Smooth muscle cell (in vitro differentiated cells): ENCODE data around the gene CAD. TPM values are rescaled to one million over a fixed set of nuclear protein-coding genes. Genes with fewer than 3 reads are reported as not detected.
A peak's percentile ranks its signal among the peaks of the same experiment; 100 is the strongest.

Experiments
- DNase-seq: peaks from one replicate; lab custom pipeline; 2025; ENCODE audit not compliant: unreplicated experiment; lab: John Stamatoyannopoulos, UW
- H2AFZ ChIP-seq: fragments of 200-600 bp; sonication (generic); 2 replicates; pipeline ENCODE4 v1.6.0; 2016; ENCODE audit warnings: antibody characterized with exemption, low read depth, mild to moderate bottlenecking
- H3F3A ChIP-seq: fragments of 200-600 bp; sonication (generic); 2 replicates; pipeline ENCODE4 v1.6.0; 2017; ENCODE audit warnings: antibody characterized with exemption, low read depth
- H3K27ac ChIP-seq: fragments of 200-600 bp; sonication (generic); 2 replicates; pipeline ENCODE4 v1.5.1; 2016; ENCODE audit warnings: low read depth, mild to moderate bottlenecking
- H3K27me3 ChIP-seq: fragments of 200-600 bp; sonication (generic); 2 replicates; pipeline ENCODE4 v1.6.1; 2016; ENCODE audit warnings: low read depth, mild to moderate bottlenecking
- H3K36me3 ChIP-seq: fragments of 200-600 bp; sonication (generic); 2 replicates; pipeline ENCODE4 v1.5.1; 2016; ENCODE audit warnings: low read depth
- H3K4me1 ChIP-seq: fragments of 200-600 bp; sonication (generic); 2 replicates; pipeline ENCODE4 v1.5.1; 2016; ENCODE audit warnings: low read depth
- H3K4me2 ChIP-seq: fragments of 200-600 bp; sonication (generic); 2 replicates; pipeline ENCODE4 v1.6.0; 2016; ENCODE audit warnings: mild to moderate bottlenecking
- H3K4me3 ChIP-seq: fragments of 200-600 bp; sonication (generic); 2 replicates; pipeline ENCODE4 v1.5.1; 2016; ENCODE audit warnings: mild to moderate bottlenecking
- H3K79me2 ChIP-seq: fragments of 200-600 bp; sonication (generic); 2 replicates; pipeline ENCODE4 v1.6.0; 2016; ENCODE audit warnings: low read depth, mild to moderate bottlenecking
- H3K9ac ChIP-seq: fragments of 200-600 bp; sonication (generic); 2 replicates; pipeline ENCODE4 v1.6.0; 2016; ENCODE audit warnings: low read depth
- H3K9me3 ChIP-seq: fragments of 200-600 bp; sonication (generic); replicated peaks from 2 replicates; pipeline ENCODE4 v1.5.1; 2016; ENCODE audit warnings: low read depth
- H4K20me1 ChIP-seq: fragments of 200-600 bp; sonication (generic); 2 replicates; pipeline ENCODE4 v1.6.0; 2016; ENCODE audit warnings: low read depth
- CTCF ChIP-seq: fragments of 200-600 bp; sonication (generic); IDR thresholded peaks from 2 replicates; pipeline ENCODE4 v1.5.1; 2017; ENCODE audit warnings: borderline replicate concordance, mild to moderate bottlenecking, antibody characterized with exemption; ENCODE audit not compliant: insufficient read depth, poor library complexity, severe bottlenecking
- WGBS: methylation state at CpG from one replicate; pipeline ENCODE4 v1.1.7; 2016; ENCODE audit warnings: low lambda C conversion rate; 5-methylcytosine and 5-hydroxymethylcytosine counted together
- polyA plus RNA-seq: library from polyadenylated mRNA; unstranded; fragments of >200 nt; fragmentation: Nextera tagmentation; extraction: Ambion mirVana; gene quantifications from 2 replicates; pipeline ENCODE4 v1.2.1, GENCODE V29; 2016
- total RNA-seq: library from RNA; depleted of rRNA; stranded (reverse); fragments of >200 nt; gene quantifications from 2 replicates; pipeline ENCODE4 v1.2.3, GENCODE V29; 2014

Gene CAD
- total and polyA plus RNA-seq, 2 experiments from 2014 or later: 20.3 to 34.3 TPM

- no peaks in the 10 kb centered on the region for H3F3A ChIP-seq
These were observed 60.8 kb downstream of the CAD start for GRCh38 chr2:27278010-27278409.

DNA sequence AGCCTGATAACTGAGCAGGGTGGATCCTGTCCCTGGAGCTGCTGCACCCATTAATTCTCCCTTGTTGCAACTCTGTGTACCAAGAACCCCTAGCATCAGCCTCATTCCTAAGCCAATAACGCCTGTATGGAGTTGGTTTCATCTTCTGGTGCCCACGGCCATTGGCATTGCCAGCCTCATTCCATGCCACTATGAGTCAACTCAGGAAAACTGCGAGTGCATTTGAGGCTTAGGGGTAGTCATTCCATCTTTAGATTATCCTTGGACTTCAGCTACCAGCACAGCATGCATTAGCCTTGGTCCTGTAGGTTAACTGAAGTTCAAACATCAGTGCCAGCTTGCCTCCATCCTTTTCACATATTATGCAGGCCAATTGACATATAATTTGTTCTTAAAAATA lies 63.7 kb downstream of the CAD start:
- Histone ChIP-seq H3K27me3 (peaks cover 11% of the 10 kb centered on the region), H2AFZ (no peak overlapping the region), H3K4me3 (no peak overlapping the region), H3K79me2 (no peaks in the 10 kb centered on the region), H3K27ac (no peak overlapping the region), H3K4me1 (peaks cover 9% of the 10 kb centered on the region), H3K9me3 (no peaks in the 10 kb centered on the region), H3K36me3 (no peaks in the 10 kb centered on the region), H3K4me2 (no peak overlapping the region), H4K20me1 (no peaks in the 10 kb centered on the region), H3F3A (no peaks in the 10 kb centered on the region), H3K9ac (no peak overlapping the region)
- 79% methylated on average over 3 of the region's 3 CpGs for WGBS
- DNase-seq: no peak
- TF ChIP-seq CTCF: no peak

More at GRCh38 chr2:27278010-27278409, 60.8 kb downstream of the CAD start:
- TF ChIP-seq CTCF: no peak
- WGBS: 85% methylated on average over 1 of the region's 1 CpG
- Histone ChIP-seq H3K4me3 (no peak overlapping the region), H4K20me1 (no peaks in the 10 kb centered on the region), H3K36me3 (no peaks in the 10 kb centered on the region), H3K27ac (no peak overlapping the region), H3K4me2 (no peak overlapping the region), H3K4me1 (peaks cover 9% of the 10 kb centered on the region), H3K79me2 (no peaks in the 10 kb centered on the region), H3K27me3 (peaks cover 15% of the 10 kb centered on the region), H2AFZ (no peak overlapping the region), H3K9me3 (no peaks in the 10 kb centered on the region), H3K9ac (no peak overlapping the region)
- DNase-seq: no peak

GRCh38 chr2:27281442-27281841 lies 64.3 kb downstream of the CAD start:
- H3K4me2 ChIP-seq: no peak overlapping the region
- 92% methylated on average over 3 of the region's 3 CpGs for WGBS
- H3K4me3 ChIP-seq: no peak overlapping the region
- H4K20me1 ChIP-seq: no peaks in the 10 kb centered on the region
- no peaks in the 10 kb centered on the region for H3K9me3 ChIP-seq
- H3K9ac ChIP-seq: no peak overlapping the region
- H3K27me3 ChIP-seq: peaks cover 11% of the 10 kb centered on the region
- H2AFZ ChIP-seq: no peak overlapping the region
- peaks cover 9% of the 10 kb centered on the region for H3K4me1 ChIP-seq
- H3K79me2 ChIP-seq: no peaks in the 10 kb centered on the region
- H3K36me3 ChIP-seq: no peaks in the 10 kb centered on the region
- no peak for TF ChIP-seq CTCF
- DNase-seq: no peak
- no peak overlapping the region for H3K27ac ChIP-seq
- H3F3A ChIP-seq: no peaks in the 10 kb centered on the region

- no peak for TF ChIP-seq CTCF
- Histone ChIP-seq H3K36me3 (no peaks in the 10 kb centered on the region), H3F3A (no peaks in the 10 kb centered on the region), H3K27me3 (peaks cover 11% of the 10 kb centered on the region), H3K4me1 (peaks cover 9% of the 10 kb centered on the region), H3K9me3 (no peaks in the 10 kb centered on the region), H3K4me3 (no peak within 1 kb of the TSS), H3K27ac (no peak within 1 kb of the TSS), H3K9ac (no peak within 1 kb of the TSS), H4K20me1 (no peaks in the 10 kb centered on the region), H2AFZ (no peak within 1 kb of the TSS), H3K4me2 (peak within 1 kb of the TSS; percentile 50), H3K79me2 (no peaks in the 10 kb centered on the region)
- DNase-seq: no peak
- 58% methylated on average over 5 of the region's 5 CpGs for WGBS
These were observed 64.8 kb downstream of the CAD start, which contains the start of gene TRIM54 for GRCh38 chr2:27281855-27282559. TRIM54 (plus strand) TSS chr2:27282429; CDS start chr2:27282732, 303 bp downstream.
